Sigmoid colon (tissue), 4 donors: ENCODE results near the gene SLC66A1.

Source experiments
- EP300 ChIP-seq, 4 donors: sonication (generic); formaldehyde crosslinking; IDR thresholded peaks; one replicate each; pipeline ENCODE4 v1.6.1; 2017; ENCODE audit warnings: antibody characterized with exemption in 4 of 4
- POLR2AphosphoS5 ChIP-seq, 4 donors: sonication (generic); formaldehyde crosslinking; IDR thresholded peaks; one replicate each; pipeline ENCODE4 v1.6.1; 2017; ENCODE audit warnings: antibody characterized with exemption in 4 of 4
- TF ChIP-seq, protein P1 (sequence below), 4 experiments: fragments of 450-650 bp in 3 of 4; fragments of 200-600 bp in 1 of 4; IDR thresholded peaks; one replicate each; pipeline ENCODE4 v1.5.1; 2016 to 2019; ENCODE audit warnings: antibody characterized with exemption in 4 of 4, mild to moderate bottlenecking in 3 of 4, moderate library complexity in 2 of 4

DNA sequence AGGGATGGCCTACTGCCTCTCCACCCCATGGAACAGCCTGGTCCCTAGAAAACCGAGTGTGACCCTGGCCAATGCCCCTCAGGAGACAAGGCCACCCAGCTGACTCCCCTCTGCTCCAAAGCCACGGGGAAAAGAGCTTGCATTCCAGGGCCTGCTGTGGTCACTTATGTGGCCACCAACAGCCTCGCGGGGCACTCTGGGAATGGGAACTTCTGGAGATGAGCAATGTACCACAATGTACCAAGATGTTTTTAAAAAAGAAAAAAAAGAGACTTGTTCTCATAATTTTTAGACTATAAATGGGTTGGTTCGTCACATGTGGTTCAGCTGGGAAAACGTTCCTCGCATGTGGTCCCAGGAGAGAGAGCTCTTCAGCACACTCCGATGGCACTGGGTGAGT, 62.8 kb downstream of the SLC66A1 start:
- TF ChIP-seq POLR2AphosphoS5 (IDR thresholded peaks at IDR 0.05) (no peak), EP300 (IDR thresholded peaks at IDR 0.05) (no peak)
- TF ChIP-seq, protein P1, sequence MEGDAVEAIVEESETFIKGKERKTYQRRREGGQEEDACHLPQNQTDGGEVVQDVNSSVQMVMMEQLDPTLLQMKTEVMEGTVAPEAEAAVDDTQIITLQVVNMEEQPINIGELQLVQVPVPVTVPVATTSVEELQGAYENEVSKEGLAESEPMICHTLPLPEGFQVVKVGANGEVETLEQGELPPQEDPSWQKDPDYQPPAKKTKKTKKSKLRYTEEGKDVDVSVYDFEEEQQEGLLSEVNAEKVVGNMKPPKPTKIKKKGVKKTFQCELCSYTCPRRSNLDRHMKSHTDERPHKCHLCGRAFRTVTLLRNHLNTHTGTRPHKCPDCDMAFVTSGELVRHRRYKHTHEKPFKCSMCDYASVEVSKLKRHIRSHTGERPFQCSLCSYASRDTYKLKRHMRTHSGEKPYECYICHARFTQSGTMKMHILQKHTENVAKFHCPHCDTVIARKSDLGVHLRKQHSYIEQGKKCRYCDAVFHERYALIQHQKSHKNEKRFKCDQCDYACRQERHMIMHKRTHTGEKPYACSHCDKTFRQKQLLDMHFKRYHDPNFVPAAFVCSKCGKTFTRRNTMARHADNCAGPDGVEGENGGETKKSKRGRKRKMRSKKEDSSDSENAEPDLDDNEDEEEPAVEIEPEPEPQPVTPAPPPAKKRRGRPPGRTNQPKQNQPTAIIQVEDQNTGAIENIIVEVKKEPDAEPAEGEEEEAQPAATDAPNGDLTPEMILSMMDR (IDR thresholded peaks at IDR 0.05) = no peak
